H1 (cell line): ENCODE results near the gene USP54. TPM values are rescaled to one million over a fixed set of nuclear protein-coding genes. Genes with fewer than 3 reads are reported as not detected.

Experiments used
- BCL11A ChIP-seq, 2 experiments: IDR thresholded peaks; one replicate each; pipeline ENCODE4 v1.6.1; 2011; ENCODE audit warnings: low read depth in 2 of 2, low read length in 2 of 2, mild to moderate bottlenecking in 2 of 2
- GTF2F1 ChIP-seq: IDR thresholded peaks from 2 replicates; pipeline ENCODE4 v1.6.1; 2012; ENCODE audit warnings: low read depth, low read length, improper control_type of control experiment, borderline replicate concordance
- PHF8 ChIP-seq: fragments of 200-600 bp; sonication (generic); conservative IDR thresholded peaks from 2 replicates; pipeline ENCODE4 v1.7.1; 2012; ENCODE audit warnings: low read depth, mild to moderate bottlenecking, inconsistent platforms, low read length, moderate library complexity
- POLR2A ChIP-seq, 2 experiments: IDR thresholded peaks; 1 replicate in 1 of 2; 2 replicates in 1 of 2; pipeline ENCODE4 v1.6.1; 2011; ENCODE audit warnings: low read depth in 2 of 2, low read length in 2 of 2, mild to moderate bottlenecking in 2 of 2; ENCODE audit errors: control extremely low read depth in 1 of 2
- POLR2AphosphoS5 ChIP-seq: IDR thresholded peaks from 2 replicates; pipeline ENCODE4 v1.6.1; 2011; ENCODE audit warnings: low read depth, low read length
- SIX5 ChIP-seq: IDR thresholded peaks from 2 replicates; pipeline ENCODE4 v1.6.1; 2011; ENCODE audit warnings: mild to moderate bottlenecking, low read depth, low read length
- TEAD4 ChIP-seq: IDR thresholded peaks from 2 replicates; pipeline ENCODE4 v1.6.1; 2012; ENCODE audit warnings: low read depth, low read length, inconsistent platforms, mixed read lengths
- polyA plus RNA-seq, 7 experiments: library from polyadenylated mRNA; depleted of rRNA in 3 of 7; stranded (reverse) in 5 of 7; unstranded in 2 of 7; fragments of >200 nt in 5 of 7; fragments of 200-250 nt in 2 of 7; gene quantifications; 1 replicate in 5 of 7; 2 replicates in 1 of 7; 4 replicates in 1 of 7; pipeline versions ENCODE4 v1.2.1 to v1.2.3, GENCODE V29; 2011 to 2013; ENCODE audit warnings: missing spikeins in 2 of 7, mixed read lengths in 2 of 7
- total RNA-seq: library from RNA; stranded (reverse); fragmentation: NEBNext Ultra II Directional; extraction: Animal tissue kit (Norgen Biotek cat#: 25700); gene quantifications from 2 replicates; pipeline ENCODE4 v1.2.1, GENCODE V29; 2021
- TF ChIP-seq, protein P1 (sequence below): fragments of 300-600 bp; sonication (generic); IDR thresholded peaks from 2 replicates; pipeline ENCODE4 v1.7.1; 2012; ENCODE audit warnings: low read length, moderate library complexity, mild to moderate bottlenecking, inconsistent platforms; ENCODE audit not compliant: insufficient replicate concordance

Gene USP54
- total and polyA plus RNA-seq, 2 of the 8 experiments (the other 6 are each of a cell fraction or from before 2014, with no cell fraction given), result 46.2 to 65.6 TPM

- TF ChIP-seq TEAD4, result peak; percentile 67; the same call in 1 of the 2 replicates
- peak; percentile 59 for TF ChIP-seq POLR2AphosphoS5
- 0 out of 2 replicates have a peak, but pooled peaks have one; percentile 4 for TF ChIP-seq PHF8
- TF ChIP-seq SIX5, result no peak
- no peak for TF ChIP-seq GTF2F1
- TF ChIP-seq, protein P1, sequence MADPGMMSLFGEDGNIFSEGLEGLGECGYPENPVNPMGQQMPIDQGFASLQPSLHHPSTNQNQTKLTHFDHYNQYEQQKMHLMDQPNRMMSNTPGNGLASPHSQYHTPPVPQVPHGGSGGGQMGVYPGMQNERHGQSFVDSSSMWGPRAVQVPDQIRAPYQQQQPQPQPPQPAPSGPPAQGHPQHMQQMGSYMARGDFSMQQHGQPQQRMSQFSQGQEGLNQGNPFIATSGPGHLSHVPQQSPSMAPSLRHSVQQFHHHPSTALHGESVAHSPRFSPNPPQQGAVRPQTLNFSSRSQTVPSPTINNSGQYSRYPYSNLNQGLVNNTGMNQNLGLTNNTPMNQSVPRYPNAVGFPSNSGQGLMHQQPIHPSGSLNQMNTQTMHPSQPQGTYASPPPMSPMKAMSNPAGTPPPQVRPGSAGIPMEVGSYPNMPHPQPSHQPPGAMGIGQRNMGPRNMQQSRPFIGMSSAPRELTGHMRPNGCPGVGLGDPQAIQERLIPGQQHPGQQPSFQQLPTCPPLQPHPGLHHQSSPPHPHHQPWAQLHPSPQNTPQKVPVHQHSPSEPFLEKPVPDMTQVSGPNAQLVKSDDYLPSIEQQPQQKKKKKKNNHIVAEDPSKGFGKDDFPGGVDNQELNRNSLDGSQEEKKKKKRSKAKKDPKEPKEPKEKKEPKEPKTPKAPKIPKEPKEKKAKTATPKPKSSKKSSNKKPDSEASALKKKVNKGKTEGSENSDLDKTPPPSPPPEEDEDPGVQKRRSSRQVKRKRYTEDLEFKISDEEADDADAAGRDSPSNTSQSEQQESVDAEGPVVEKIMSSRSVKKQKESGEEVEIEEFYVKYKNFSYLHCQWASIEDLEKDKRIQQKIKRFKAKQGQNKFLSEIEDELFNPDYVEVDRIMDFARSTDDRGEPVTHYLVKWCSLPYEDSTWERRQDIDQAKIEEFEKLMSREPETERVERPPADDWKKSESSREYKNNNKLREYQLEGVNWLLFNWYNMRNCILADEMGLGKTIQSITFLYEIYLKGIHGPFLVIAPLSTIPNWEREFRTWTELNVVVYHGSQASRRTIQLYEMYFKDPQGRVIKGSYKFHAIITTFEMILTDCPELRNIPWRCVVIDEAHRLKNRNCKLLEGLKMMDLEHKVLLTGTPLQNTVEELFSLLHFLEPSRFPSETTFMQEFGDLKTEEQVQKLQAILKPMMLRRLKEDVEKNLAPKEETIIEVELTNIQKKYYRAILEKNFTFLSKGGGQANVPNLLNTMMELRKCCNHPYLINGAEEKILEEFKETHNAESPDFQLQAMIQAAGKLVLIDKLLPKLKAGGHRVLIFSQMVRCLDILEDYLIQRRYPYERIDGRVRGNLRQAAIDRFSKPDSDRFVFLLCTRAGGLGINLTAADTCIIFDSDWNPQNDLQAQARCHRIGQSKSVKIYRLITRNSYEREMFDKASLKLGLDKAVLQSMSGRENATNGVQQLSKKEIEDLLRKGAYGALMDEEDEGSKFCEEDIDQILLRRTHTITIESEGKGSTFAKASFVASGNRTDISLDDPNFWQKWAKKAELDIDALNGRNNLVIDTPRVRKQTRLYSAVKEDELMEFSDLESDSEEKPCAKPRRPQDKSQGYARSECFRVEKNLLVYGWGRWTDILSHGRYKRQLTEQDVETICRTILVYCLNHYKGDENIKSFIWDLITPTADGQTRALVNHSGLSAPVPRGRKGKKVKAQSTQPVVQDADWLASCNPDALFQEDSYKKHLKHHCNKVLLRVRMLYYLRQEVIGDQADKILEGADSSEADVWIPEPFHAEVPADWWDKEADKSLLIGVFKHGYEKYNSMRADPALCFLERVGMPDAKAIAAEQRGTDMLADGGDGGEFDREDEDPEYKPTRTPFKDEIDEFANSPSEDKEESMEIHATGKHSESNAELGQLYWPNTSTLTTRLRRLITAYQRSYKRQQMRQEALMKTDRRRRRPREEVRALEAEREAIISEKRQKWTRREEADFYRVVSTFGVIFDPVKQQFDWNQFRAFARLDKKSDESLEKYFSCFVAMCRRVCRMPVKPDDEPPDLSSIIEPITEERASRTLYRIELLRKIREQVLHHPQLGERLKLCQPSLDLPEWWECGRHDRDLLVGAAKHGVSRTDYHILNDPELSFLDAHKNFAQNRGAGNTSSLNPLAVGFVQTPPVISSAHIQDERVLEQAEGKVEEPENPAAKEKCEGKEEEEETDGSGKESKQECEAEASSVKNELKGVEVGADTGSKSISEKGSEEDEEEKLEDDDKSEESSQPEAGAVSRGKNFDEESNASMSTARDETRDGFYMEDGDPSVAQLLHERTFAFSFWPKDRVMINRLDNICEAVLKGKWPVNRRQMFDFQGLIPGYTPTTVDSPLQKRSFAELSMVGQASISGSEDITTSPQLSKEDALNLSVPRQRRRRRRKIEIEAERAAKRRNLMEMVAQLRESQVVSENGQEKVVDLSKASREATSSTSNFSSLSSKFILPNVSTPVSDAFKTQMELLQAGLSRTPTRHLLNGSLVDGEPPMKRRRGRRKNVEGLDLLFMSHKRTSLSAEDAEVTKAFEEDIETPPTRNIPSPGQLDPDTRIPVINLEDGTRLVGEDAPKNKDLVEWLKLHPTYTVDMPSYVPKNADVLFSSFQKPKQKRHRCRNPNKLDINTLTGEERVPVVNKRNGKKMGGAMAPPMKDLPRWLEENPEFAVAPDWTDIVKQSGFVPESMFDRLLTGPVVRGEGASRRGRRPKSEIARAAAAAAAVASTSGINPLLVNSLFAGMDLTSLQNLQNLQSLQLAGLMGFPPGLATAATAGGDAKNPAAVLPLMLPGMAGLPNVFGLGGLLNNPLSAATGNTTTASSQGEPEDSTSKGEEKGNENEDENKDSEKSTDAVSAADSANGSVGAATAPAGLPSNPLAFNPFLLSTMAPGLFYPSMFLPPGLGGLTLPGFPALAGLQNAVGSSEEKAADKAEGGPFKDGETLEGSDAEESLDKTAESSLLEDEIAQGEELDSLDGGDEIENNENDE, result no peak
- peak in 1 of 2 experiments; percentile 21; a peak in 1 of 3 replicates for TF ChIP-seq POLR2A (IDR thresholded peaks at IDR 0.05; ENCODE audit: control extremely low read depth in 1 of 2, low read depth in 2 of 2, low read length in 2 of 2)
- no peak for TF ChIP-seq BCL11A (IDR thresholded peaks at IDR 0.05; ENCODE audit: low read depth in 2 of 2, low read length in 2 of 2)
Measured at GRCh38 chr10:73495884-73496674, 95.1 kb downstream of the USP54 start, which contains the start of gene PPP3CB (continued).
